HG03135 (cell line): ENCODE results near the gene PRPF40B.
"Not testable (repeated sequence)": the region's sequence is repeated elsewhere in the genome, so short reads cannot be mapped to it uniquely, and the experiment has no call there.

ENCODE experiments used
- ATAC-seq: cut with Tn5 transposase; IDR thresholded peaks from one replicate; pipeline ENCODE4 v1.9.1; 2021; ENCODE audit warnings: mild to moderate bottlenecking, moderate library complexity; ENCODE audit not compliant: unreplicated experiment

Gene PRPF40B

DNA sequence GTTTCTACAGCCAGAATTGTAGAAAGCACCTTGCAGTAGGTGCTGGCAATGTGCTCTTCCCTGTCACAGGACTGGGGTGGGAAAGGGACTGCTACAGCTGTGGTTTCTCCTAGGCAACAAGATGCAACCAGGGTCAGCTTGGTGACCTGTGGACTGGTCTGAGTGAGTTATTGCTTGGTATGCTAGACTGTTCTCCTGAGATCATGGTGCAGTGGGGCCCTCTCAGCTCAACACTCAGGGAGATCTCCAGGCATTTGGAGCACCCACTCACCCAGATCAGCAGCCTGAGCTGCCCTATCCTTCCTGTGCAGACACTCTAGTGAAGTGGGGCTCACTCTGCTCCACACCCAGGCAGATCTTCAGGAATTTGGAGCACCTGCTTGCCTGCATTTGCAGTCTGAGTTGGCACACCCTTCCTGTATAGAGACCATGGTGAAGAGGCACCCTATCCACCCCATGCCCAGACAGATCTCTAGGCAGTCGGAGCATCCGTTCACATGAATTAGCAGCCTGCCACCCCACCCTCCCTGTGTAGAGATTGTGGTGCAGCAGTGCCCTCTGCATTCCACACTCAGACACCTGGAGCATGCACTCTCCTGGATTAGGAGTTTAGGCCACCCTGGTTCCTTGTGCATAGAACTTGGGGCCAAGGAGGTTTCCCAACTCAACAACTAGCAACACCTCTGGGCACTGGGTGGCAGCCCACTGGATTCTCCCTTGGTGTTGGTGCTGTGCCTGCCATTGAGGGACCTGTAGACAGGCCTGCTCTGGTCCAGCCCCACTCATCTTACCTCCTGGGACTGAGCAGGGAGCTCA, 14.1 kb upstream of the PRPF40B start:
- ATAC-seq = no peak

DNA sequence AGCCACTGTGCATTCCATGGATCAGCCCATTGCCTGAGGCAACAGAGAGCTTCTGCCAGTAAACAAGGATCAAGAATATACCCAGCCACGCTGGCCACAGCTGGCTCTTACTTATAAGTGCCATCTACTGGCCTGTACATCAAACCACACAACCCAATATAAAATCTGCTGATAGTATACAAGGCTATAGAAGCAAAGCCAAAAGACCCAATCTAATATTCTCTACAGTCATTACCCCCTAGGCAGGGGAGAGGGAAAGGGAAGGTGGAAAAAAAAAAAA, 13.5 kb upstream of the PRPF40B start:
- ATAC-seq = no peak

DNA sequence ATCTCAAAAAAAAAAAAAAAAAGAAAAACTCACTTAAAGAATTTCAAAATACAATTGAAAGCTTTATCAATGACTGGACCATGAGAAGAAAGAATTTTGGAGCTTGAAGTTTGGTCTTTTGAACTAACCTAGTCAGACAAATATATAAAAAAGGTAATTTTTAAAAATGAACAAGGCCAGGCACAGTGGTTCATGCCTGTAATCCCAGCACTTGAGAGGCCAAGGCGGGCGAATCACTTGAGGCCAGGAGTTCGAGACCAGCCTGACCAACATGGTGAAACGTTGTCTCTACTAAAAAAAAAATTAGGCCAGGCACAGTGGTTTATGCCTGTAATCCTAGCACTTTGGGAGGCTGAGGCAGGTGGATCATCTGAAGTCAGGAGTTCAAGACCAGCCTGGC, 12.6 kb upstream of the PRPF40B start:
- not testable (repeated sequence) for ATAC-seq

DNA sequence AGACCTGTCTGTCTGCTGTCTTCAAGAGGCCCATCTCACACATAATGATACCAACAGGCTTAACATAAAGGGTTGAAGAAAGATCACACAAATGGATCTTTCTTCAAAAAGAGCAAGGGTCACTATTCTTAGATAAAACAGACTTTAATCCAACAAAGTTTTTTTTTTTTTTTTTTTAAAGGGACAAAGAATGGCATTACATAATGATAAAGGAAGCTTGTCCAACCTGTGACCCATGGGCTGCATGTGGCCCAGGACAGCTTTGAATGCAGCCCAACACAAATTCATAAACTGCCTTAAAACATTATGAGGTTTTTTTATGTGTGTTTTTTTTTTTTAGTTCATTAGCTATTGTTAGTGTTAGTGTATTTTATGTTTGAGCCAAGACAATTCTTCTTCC, 11.2 kb upstream of the PRPF40B start:
- ATAC-seq = no peak

DNA sequence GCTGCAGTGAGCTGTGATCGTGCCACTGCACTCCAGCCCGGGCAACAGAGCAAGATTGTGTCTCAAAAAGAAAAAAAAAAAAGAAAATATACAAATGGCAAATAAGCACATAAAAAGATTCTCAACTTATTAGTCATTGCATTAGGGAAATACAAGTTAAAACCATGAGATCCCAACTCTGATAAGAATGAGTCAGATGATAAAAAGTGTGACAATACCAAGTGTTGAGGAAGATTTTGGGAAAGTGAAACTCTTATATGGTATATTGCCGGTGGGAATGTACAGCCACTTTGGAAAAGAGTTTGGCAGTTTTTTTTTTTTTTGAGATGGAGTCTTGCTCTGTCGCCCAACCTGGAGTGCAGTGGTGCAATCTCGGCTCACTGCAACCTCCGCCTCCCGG, 7.6 kb upstream of the PRPF40B start:
- no peak for ATAC-seq

DNA sequence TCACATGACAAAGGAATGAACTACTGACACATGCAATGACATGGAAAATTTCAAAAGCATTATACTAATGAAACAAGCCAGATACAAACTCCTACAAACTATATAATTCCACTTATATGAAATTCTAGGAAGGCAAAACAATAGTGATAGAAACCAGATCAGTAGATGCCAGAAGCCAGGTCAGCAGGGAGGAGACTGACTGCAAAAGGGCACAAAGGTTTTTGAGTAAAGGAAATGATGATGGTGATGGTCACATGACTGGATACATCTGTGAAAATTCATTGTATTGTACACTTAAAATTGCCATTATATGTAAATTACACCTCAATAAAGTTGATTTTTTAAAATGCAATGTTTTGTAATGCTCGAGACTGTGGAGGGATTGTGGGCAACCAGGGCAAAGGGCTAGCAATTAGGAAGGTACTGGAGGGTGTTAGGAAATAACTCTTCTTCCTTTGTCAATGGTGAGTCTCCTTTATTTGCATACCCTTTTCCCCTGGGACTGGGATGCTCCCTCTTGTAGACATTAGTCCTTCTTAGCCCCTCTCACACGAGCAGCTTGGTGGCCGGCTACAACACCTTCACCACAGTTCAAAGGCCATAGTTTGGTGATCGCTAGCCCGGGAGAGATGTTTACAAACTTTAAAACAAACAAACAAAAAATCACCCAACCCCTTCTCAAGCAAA, 6.7 kb upstream of the PRPF40B start:
- no peak for ATAC-seq

DNA sequence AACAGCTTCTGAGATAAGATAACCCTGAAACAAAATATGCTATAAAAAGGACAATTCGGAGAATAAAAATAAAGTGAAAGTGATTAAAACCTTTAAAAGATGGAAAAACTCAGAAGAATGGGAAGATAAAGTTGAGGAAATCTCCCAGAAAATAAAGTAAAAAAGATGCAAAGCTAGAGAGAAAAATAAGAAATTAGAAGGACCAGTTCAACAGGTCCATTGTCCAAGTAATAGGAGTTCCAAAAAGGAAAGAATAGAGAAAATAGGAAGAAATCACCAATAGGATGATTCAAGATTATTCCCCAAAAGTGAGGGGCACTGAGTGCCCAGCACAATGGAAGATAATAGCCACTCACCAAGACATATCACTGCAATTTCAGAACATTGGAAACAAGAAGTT, 4.8 kb upstream of the PRPF40B start:
- ATAC-seq = no peak

DNA sequence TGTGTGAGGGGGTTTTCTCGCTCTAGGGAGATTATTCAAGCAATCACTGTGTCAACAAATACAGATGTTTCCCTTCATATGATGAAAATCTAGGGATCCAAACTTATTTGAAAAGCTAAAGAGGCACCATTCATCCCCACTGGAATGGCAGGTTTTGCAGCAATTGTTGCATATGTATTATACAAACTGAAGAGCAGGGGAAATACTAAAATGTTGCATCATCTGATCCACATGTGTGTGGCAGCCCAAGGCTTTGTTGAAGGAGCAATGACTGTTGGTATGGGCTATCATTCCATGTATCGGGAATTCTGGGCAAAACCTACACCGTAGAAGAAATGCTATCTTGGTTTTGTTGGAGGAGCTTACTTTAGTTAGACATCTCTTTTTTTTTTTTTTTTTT, 4.1 kb upstream of the PRPF40B start:
- no peak for ATAC-seq

DNA sequence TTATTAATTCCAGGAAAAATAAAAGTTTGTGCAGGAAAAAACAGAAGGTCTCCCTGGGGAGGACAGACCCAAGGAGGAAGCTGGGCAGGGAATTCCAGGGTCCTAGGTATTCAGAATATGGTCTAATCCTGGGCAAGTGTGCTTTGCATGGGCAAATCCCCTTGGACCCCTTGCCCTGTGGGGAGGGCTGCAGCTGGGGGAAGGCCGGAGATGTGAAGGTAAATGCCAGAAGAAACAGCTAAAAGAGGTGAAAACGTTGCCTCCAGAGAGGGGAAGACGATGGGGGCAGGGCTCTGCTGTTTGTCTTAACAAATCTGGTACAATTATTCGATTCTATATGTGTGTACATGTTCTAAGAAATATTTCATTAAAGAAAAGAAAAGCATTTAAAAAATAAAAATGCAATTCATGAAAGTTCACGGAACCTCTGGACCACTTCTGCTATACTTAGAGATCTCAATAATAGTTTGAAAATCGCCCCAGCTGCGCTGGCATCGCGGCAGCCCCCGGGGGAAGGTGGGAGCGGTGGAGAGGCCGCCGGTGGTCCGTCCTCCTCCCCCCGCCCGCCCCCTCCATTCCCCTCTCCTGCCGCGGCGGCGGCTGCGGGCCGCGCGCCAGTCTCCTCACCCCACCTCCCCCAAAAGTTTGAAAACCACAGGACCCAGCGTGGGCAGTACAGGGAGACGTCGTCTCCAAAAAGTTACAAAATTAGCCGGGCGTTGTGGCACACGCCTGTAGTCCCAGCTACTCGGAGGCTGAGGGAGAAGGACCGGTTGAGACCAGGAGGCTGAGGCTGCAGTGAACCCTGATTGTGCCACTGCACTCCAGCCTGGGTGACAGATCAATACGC, 1.5 kb upstream of the PRPF40B start:
- ATAC-seq = no peak

DNA sequence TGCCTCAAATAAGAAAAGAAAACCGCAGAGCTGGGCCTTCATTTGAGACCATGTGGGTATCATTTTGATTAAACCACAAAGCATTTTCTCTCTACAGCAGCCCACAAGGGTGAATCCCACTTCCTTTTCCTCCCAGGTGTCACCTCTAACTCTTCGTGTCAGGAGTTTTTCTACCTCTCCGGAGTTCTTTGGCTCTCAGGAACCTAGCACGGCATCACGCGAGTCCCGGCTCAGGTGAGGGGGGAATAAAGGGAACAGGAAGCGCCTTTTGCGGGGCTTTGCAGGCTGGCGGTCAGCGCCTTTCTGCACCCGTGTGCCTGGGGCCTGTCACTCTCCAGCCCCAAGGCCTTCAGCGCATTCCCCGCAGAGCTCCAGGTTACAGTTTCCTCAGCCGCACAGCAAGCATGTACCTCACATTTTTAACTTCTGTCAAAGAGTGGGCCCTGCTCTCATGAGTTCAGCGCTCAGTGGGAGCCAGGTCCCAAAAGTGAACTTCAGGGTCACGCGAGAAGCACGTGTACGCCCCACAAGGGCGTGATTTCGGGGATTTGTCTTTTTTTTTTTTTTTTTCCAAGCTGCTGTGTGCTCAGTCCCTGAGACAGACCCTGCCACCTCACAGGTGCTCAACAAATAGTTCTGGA, 740 bp upstream of the PRPF40B start:
- ATAC-seq = peak; percentile 28

DNA sequence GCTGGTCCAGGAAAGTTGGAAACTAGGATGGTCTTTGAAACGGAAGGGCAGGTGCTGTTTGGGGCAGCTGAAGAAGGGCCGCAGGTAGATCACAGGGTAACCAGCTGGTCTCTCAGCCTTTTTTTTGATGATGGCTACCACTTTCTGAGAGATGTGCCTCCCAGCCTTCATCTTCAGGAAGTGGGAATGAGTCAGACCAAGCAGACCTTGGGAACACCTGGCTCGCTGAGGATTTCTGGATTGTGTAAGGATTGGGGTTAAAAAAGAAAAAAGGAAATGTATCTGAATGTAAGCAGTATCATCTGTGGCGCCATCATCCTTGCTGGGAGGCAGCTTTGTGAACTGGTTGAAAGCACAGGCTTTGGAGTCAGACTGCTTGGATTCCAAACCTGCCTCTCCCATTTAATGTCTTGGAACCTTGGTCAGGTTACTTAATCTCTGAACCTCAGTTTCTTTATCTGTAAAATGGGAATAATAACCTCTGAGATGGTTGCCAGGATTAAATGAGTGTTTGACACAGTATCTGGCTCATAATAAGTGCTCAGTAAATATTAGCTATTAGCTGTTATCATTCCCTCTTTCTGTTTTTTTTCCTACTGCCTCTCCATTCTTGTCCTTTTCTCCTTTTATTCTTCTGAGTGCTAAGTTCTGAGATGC, 1.7 kb downstream of the PRPF40B start:
- ATAC-seq = no peak

DNA sequence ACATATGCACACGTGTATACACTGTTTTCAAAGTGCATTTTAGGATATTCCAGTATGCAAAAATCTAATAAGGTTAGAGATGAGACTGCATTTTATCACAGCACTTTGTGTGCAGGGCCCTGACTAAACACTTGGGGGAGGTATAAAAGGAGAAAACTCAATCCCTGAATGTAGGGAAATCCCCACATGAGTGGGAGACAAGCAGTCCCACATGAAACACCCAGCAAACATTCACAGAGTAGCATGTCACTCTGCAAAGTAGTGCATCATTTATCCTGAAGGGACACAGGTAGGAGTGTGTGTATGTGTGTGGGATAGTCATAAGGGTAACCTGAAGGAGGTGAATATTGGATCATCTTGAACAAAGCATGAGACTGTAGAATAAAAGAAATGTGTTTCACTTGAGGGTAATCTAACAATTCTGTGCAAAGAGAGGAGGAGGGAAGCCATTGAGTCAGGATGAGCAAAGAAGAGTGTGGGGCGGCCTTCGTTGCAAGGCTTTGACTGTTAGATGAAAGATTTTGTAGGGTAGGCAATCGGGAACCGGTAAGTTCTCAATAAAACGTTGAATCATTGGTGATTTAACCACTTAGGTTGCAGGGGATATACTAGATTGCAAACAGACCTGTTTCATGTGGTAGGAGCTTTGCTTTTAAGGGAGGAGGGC, 2.9 kb downstream of the PRPF40B start:
- no peak for ATAC-seq

DNA sequence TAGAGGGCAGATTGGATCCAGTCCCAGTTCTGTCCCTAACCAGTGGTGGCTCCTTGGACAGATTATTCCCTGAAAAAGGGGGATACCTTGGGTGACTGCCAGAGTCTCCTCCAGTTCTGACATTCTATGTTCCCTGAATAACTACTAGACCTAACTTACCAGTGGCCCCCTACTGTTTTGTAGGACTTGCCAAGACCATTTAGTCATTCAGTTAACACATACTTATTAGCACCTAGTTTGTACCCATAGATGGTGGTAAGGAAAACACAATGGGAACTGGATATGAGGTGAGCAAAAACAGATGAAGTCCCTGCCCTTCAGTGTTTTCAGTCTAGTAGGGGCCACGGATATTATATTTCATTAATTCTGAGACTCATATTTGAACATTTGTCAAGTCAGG, 3.5 kb downstream of the PRPF40B start:
- ATAC-seq = no peak

DNA sequence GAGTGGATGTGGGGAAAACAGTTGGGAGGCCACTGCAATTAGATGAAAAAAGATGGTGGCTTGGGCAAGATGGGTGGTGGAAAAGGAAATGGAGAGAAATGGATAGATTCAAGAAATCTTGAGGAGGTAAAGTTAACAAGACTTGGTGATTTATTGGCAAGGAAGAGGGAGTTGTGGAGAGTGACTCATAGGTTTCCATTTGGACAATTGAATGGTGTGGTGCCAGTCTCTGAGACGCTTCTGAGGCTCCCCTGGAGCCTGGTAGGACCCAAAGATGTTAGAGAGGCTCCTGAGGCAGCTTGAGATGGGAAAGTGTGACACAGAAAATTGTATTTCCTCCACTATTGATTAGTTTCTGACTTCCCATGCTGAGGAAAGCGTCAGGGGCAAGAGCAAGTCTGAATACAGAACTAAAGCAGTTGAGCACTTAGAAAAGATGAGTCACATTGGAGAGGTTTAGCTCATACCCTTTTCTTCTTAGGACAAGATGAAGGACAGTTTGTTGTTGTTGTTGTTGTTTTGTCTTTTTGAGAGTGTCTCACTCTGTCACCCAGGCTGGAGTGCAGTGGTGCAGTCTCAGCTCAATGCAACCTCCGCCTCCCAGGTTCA, 4.5 kb downstream of the PRPF40B start:
- no peak for ATAC-seq

DNA sequence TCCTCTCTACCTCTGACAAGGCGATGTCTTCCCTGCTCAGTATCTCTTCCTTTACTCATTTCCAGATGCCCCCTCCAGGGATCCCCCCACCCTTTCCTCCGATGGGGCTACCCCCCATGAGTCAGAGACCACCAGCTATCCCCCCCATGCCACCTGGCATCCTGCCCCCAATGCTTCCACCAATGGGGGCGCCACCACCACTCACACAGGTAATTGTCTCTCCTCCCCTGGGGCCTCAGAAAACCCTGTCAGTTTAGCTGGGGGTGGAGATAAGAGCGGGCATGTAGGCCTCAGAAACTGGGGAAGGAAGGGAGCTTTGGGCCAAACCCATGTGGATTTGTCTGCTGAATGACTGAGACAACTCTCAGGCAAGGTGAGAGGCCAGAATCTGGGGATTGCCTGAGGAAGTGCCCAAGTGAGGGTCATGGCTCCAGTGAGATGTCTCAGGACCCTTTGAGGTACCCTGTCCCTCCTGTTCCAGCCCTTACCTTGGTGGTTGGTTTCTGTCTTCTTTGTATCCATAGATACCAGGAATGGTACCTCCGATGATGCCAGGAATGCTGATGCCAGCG, 8.1 kb downstream of the PRPF40B start:
- no peak for ATAC-seq

DNA sequence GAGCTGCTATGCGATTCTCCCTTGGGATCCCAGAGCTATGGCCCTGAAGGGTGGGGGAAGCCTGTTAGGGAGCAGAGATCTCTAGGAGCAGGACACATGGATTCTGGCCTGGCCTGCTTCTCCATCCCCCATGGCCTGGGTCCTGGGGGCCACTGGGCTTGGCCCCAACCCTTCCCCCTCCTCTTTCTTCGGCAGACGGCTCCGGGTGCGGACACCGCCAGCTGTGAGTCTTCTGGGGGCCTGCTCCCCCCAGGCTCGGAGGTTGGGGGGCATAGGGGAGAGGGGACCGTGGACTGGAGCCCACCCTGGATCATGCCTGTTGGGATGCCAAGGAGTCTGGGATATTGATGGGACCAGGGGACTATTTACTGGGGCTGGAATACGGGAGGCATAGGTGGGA, 9.0 kb downstream of the PRPF40B start:
- no peak for ATAC-seq

DNA sequence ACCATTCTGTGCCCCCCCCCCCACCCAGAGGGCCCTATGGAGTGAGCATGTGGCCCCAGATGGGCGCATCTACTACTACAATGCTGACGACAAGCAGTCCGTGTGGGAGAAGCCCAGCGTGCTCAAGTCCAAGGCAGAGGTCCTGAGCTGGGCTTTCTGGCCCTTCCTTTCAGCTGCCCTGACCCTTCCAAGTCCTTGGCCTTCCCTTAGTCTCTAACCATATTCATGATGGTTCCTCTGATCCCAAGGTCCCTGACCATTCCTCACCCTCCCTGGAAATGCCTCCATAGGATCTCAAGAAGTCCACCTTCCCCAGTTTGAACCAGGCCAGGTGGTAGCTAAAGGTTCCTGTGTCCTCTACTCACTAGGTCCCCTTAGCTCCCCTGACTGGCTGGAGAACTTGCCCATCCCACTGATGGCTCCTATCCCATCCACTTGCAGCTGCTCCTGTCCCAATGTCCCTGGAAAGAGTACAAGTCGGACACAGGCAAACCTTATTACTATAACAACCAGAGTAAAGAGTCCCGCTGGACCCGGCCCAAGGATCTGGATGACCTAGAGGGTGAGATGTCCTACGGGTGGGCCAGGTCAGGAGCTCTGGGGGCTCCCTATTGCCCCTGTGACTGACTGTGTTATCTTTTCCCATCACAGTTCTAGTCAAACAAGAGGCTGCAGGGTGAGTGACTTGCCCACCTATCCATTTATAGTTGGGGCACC, 9.8 kb downstream of the PRPF40B start:
- no peak for ATAC-seq

DNA sequence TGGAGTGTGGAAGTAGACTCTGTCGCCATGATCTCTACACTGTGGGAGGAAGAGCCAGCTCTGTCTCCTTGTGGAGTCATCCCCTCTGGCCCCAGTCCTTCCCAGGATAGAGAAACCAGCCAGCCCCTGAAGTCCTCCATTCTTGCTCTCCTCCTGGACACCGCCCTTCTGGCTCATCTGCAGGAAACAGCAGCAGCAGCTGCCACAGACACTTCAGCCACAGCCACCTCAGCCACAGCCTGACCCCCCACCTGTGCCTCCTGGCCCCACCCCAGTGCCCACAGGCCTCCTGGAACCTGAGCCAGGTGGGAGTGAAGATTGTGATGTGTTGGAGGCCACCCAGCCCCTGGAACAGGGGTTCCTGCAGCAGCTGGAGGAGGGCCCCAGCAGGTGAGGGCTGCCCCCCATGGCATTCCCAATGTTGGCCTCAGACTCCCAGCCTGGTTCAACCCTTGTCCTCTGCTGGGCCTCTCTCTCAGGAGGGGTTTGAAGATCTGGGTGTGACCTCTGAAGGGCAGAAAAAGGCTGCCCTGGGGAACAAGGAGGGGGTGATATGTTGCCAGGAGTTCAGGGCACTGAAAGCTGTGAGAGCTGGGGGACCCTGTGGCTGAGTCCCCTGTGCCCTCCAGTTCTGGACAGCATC, 10.5 kb downstream of the PRPF40B start:
- ATAC-seq = no peak
